ENCODE data around the gene METTL13. TPM values are rescaled to one million over a fixed set of nuclear protein-coding genes. Genes with fewer than 3 reads are reported as not detected.

The METTL13 gene
- polyA plus RNA-seq, 1 donor from 2014 or later: 8.4 TPM

GRCh38 chr1:171738911-171739310, 42.5 kb upstream of the METTL13 start:
- H3K27me3 ChIP-seq (ENCODE audit: insufficient read depth, low read depth, low read length): no peaks in the 10 kb centered on the region
- no peaks in the 10 kb centered on the region for H3F3A ChIP-seq (ENCODE audit: insufficient read depth, low read length, poor library complexity, severe bottlenecking)
- no peak overlapping the region for H3K9ac ChIP-seq (ENCODE audit: low read length)
- H3K9me3 ChIP-seq (ENCODE audit: low read length): no peaks in the 10 kb centered on the region
- H3K79me2 ChIP-seq (replicated peaks; ENCODE audit: insufficient read depth, low read length): no peaks in the 10 kb centered on the region
- no peaks in the 10 kb centered on the region for H3K36me3 ChIP-seq (ENCODE audit: insufficient read depth, low read length)
- no peak for TF ChIP-seq EP300 (conservative IDR thresholded peaks at IDR 0.05; ENCODE audit: poor library complexity, severe bottlenecking)
- TF ChIP-seq, protein P1, sequence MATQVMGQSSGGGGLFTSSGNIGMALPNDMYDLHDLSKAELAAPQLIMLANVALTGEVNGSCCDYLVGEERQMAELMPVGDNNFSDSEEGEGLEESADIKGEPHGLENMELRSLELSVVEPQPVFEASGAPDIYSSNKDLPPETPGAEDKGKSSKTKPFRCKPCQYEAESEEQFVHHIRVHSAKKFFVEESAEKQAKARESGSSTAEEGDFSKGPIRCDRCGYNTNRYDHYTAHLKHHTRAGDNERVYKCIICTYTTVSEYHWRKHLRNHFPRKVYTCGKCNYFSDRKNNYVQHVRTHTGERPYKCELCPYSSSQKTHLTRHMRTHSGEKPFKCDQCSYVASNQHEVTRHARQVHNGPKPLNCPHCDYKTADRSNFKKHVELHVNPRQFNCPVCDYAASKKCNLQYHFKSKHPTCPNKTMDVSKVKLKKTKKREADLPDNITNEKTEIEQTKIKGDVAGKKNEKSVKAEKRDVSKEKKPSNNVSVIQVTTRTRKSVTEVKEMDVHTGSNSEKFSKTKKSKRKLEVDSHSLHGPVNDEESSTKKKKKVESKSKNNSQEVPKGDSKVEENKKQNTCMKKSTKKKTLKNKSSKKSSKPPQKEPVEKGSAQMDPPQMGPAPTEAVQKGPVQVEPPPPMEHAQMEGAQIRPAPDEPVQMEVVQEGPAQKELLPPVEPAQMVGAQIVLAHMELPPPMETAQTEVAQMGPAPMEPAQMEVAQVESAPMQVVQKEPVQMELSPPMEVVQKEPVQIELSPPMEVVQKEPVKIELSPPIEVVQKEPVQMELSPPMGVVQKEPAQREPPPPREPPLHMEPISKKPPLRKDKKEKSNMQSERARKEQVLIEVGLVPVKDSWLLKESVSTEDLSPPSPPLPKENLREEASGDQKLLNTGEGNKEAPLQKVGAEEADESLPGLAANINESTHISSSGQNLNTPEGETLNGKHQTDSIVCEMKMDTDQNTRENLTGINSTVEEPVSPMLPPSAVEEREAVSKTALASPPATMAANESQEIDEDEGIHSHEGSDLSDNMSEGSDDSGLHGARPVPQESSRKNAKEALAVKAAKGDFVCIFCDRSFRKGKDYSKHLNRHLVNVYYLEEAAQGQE (IDR thresholded peaks at IDR 0.05; ENCODE audit: borderline replicate concordance): no peak
- no peak for TF ChIP-seq MXI1 (conservative IDR thresholded peaks at IDR 0.05; ENCODE audit: poor library complexity, severe bottlenecking)
- TF ChIP-seq EZH2 (IDR thresholded peaks at IDR 0.05; ENCODE audit: borderline replicate concordance, insufficient read depth, low read length, poor library complexity, severe bottlenecking): no peak
- TF ChIP-seq RAD21 (conservative IDR thresholded peaks at IDR 0.05): no peak
- TF ChIP-seq, protein P2, sequence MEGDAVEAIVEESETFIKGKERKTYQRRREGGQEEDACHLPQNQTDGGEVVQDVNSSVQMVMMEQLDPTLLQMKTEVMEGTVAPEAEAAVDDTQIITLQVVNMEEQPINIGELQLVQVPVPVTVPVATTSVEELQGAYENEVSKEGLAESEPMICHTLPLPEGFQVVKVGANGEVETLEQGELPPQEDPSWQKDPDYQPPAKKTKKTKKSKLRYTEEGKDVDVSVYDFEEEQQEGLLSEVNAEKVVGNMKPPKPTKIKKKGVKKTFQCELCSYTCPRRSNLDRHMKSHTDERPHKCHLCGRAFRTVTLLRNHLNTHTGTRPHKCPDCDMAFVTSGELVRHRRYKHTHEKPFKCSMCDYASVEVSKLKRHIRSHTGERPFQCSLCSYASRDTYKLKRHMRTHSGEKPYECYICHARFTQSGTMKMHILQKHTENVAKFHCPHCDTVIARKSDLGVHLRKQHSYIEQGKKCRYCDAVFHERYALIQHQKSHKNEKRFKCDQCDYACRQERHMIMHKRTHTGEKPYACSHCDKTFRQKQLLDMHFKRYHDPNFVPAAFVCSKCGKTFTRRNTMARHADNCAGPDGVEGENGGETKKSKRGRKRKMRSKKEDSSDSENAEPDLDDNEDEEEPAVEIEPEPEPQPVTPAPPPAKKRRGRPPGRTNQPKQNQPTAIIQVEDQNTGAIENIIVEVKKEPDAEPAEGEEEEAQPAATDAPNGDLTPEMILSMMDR (IDR thresholded peaks at IDR 0.05; ENCODE audit: poor library complexity, severe bottlenecking): no peak
- no peak for TF ChIP-seq POLR2AphosphoS5 (IDR thresholded peaks at IDR 0.05)
- no peak for TF ChIP-seq TAF1 (IDR thresholded peaks at IDR 0.05; ENCODE audit: low read depth)
- no peak overlapping the region for H3K4me2 ChIP-seq (ENCODE audit: low read length)
- no peak overlapping the region for H2AFZ ChIP-seq (ENCODE audit: low read depth, low read length)
- H3K27ac ChIP-seq (ENCODE audit: low read length): no peak overlapping the region
- H4K20me1 ChIP-seq (ENCODE audit: insufficient read depth): no peaks in the 10 kb centered on the region
- H3K4me3 ChIP-seq (ENCODE audit: low read length): no peak overlapping the region
- no peaks in the 10 kb centered on the region for H3K9me2 ChIP-seq (ENCODE audit: insufficient read depth, low read length)

- Histone ChIP-seq H3K9me2 (ENCODE audit: insufficient read depth, low read length) (no peaks in the 10 kb centered on the region), H3K36me3 (ENCODE audit: insufficient read depth, low read length) (no peaks in the 10 kb centered on the region), H3K79me2 (replicated peaks; ENCODE audit: insufficient read depth, low read length) (no peaks in the 10 kb centered on the region), H3K27me3 (ENCODE audit: insufficient read depth, low read depth, low read length) (no peaks in the 10 kb centered on the region), H3F3A (ENCODE audit: insufficient read depth, low read length, poor library complexity, severe bottlenecking) (no peaks in the 10 kb centered on the region), H3K9ac (ENCODE audit: low read length) (no peak overlapping the region), H2AFZ (ENCODE audit: low read depth, low read length) (no peak overlapping the region), H4K20me1 (ENCODE audit: insufficient read depth) (no peaks in the 10 kb centered on the region), H3K4me3 (ENCODE audit: low read length) (peak overlapping the region; percentile 80), H3K9me3 (ENCODE audit: low read length) (no peaks in the 10 kb centered on the region), H3K4me2 (ENCODE audit: low read length) (peak overlapping the region; percentile 40), H3K27ac (ENCODE audit: low read length) (no peak overlapping the region)
- TF ChIP-seq RAD21 (conservative IDR thresholded peaks at IDR 0.05) (no peak), POLR2AphosphoS5 (IDR thresholded peaks at IDR 0.05) (no peak), TAF1 (IDR thresholded peaks at IDR 0.05; ENCODE audit: low read depth) (no peak), MXI1 (conservative IDR thresholded peaks at IDR 0.05; ENCODE audit: poor library complexity, severe bottlenecking) (no peak), EZH2 (IDR thresholded peaks at IDR 0.05; ENCODE audit: borderline replicate concordance, insufficient read depth, low read length, poor library complexity, severe bottlenecking) (no peak)
- TF ChIP-seq, protein P2 (IDR thresholded peaks at IDR 0.05; ENCODE audit: poor library complexity, severe bottlenecking): no peak
These were observed 41.8 kb upstream of the METTL13 start for GRCh38 chr1:171739656-171740055.

All from neural cell (in vitro differentiated cells).